ENCODE measurements around the gene RAP1A. TPM values are rescaled to one million over a fixed set of nuclear protein-coding genes. Genes with fewer than 3 reads are reported as not detected.

RAP1A gene
- total RNA-seq, 3 donors from 2014 or later: 169 to 182 (median 171) TPM

- H3K36me3 Mint-ChIP-seq (ENCODE audit: insufficient read depth): peaks cover 52% of the 10 kb centered on the region
- H3K9me3 Mint-ChIP-seq: no peaks in the 10 kb centered on the region
- ATAC-seq (no peak), DNase-seq (no peak)
- H3K4me1 Mint-ChIP-seq (ENCODE audit: low read depth): peaks cover 25% of the 10 kb centered on the region
- H3K27me3 Mint-ChIP-seq (ENCODE audit: low read depth): no peaks in the 10 kb centered on the region
- no peak overlapping the region for H3K4me3 Mint-ChIP-seq
These were observed 142.1 kb downstream of the RAP1A start for GRCh38 chr1:111761717-111762116.

GRCh38 chr1:111762332-111762731 lies 142.7 kb downstream of the RAP1A start:
- DNase-seq: no peak
- no peak for ATAC-seq
- Mint-ChIP-seq H3K36me3 (ENCODE audit: insufficient read depth) (peaks cover 52% of the 10 kb centered on the region), H3K4me1 (ENCODE audit: low read depth) (peaks cover 19% of the 10 kb centered on the region), H3K4me3 (no peak overlapping the region), H3K27me3 (ENCODE audit: low read depth) (no peaks in the 10 kb centered on the region), H3K9me3 (no peaks in the 10 kb centered on the region)

Other genes with a start within 250 kb of the RAP1A start
- 1 to 10 TPM in 2 of 3 donors, under 1 TPM in 1; 0.76 to 1.9 (median 1.2) TPM for gene OVGP1, start 192.1 kb upstream of the RAP1A start, total RNA-seq
- gene WDR77, start 170.5 kb upstream of the RAP1A start, total RNA-seq: 10 to 100 TPM; 89.6 to 95.0 (median 93.7) TPM
- 100 to 1,000 TPM; 301 to 332 (median 319) TPM for gene ATP5PB, start 170.3 kb upstream of the RAP1A start, total RNA-seq
- gene C1orf162, start 145.8 kb upstream of the RAP1A start, total RNA-seq: 1 to 10 TPM; 2.6 to 3.6 (median 2.6) TPM
- not detected for gene ADORA3, start 116.2 kb upstream of the RAP1A start, total RNA-seq
- gene TMIGD3, start 116.2 kb upstream of the RAP1A start, total RNA-seq: not detected
- gene INKA2, start 119.6 kb downstream of the RAP1A start, total RNA-seq: under 1 TPM; 0.25 to 0.82 (median 0.76) TPM
- 10 to 100 TPM; 22.0 to 26.0 (median 24.1) TPM for gene DDX20, start 136.1 kb downstream of the RAP1A start, total RNA-seq